ENCODE results near the gene TDRD10. TPM values are rescaled to one million over a fixed set of nuclear protein-coding genes. Genes with fewer than 3 reads are reported as not detected.

Gene TDRD10
- total RNA-seq, 1 donor from 2014 or later: not detected

GRCh38 chr1:154594811-154595210 lies 92.8 kb downstream of the TDRD10 start:
- TF ChIP-seq, protein P1, sequence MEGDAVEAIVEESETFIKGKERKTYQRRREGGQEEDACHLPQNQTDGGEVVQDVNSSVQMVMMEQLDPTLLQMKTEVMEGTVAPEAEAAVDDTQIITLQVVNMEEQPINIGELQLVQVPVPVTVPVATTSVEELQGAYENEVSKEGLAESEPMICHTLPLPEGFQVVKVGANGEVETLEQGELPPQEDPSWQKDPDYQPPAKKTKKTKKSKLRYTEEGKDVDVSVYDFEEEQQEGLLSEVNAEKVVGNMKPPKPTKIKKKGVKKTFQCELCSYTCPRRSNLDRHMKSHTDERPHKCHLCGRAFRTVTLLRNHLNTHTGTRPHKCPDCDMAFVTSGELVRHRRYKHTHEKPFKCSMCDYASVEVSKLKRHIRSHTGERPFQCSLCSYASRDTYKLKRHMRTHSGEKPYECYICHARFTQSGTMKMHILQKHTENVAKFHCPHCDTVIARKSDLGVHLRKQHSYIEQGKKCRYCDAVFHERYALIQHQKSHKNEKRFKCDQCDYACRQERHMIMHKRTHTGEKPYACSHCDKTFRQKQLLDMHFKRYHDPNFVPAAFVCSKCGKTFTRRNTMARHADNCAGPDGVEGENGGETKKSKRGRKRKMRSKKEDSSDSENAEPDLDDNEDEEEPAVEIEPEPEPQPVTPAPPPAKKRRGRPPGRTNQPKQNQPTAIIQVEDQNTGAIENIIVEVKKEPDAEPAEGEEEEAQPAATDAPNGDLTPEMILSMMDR (conservative IDR thresholded peaks at IDR 0.05; ENCODE audit: low read depth, low read length): no peak
- DNase-seq (ENCODE audit: low read depth): no peak
- no peak overlapping the region for H3K4me3 ChIP-seq (ENCODE audit: low read depth, low read length)

DNA sequence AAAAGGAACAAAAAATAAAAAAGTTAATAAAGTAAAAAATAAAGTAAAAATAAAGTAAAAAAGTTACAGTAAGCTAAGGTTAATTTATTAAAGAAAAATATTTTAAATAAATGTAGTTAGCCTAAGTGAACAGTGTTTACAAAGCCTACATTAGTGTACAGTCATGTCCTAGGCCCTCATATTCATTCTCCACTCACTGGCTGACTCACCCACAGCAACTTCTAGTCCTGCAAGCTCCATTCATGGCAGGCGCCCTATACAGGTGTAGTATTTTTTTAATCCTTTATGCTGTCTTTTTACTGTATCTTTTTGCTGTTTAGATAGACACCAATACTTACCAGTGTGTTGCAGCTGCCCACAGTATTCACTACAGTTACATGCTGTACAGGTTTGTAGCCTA lies 93.6 kb downstream of the TDRD10 start:
- DNase-seq (ENCODE audit: low read depth): no peak
- H3K4me3 ChIP-seq (ENCODE audit: low read depth, low read length): no peak overlapping the region
- TF ChIP-seq, protein P1 (conservative IDR thresholded peaks at IDR 0.05; ENCODE audit: low read depth, low read length): no peak

Other genes with a start within 250 kb of the TDRD10 start
- gene HAX1, start 229.6 kb upstream of the TDRD10 start, total RNA-seq: 86.1 and 149 TPM in 2 replicates
- not detected in 2 replicates for gene AQP10, start 181.1 kb upstream of the TDRD10 start, total RNA-seq
- gene ATP8B2, start 176.7 kb upstream of the TDRD10 start, total RNA-seq: 26.6 and 30.6 TPM in 2 replicates
- 9.5 and 14.5 TPM in 2 replicates for gene IL6R, start 96.9 kb upstream of the TDRD10 start, total RNA-seq
- gene SHE, start 193 bp downstream of the TDRD10 start, total RNA-seq: under 0.01 TPM in 1 of 2 replicates, not detected in the other
- 21.8 and 26.3 TPM in 2 replicates for gene UBE2Q1, start 56.4 kb downstream of the TDRD10 start, total RNA-seq
- 0.07 TPM in 1 of 2 replicates, not detected in the other for gene CHRNB2, start 65.6 kb downstream of the TDRD10 start, total RNA-seq
- gene ADAR, start 106.0 kb downstream of the TDRD10 start, total RNA-seq: 63.4 and 82.3 TPM in 2 replicates

All from epithelial cell of proximal tubule (primary cell).